Measurements from ENCODE around the gene DDA1.
"Not testable (repeated sequence)": the region's sequence is repeated elsewhere in the genome, so short reads cannot be mapped to it uniquely, and the experiment has no call there.

DDA1 gene

GRCh38 chr19:17264641-17264979 is 44.8 kb upstream of the DDA1 start, which contains the start of gene USHBP1:
TSS of gene USHBP1 (minus strand) at chr19:17264745. CDS start at chr19:17264299, 446 bp downstream.
- CTCF ChIA-PET, result interaction anchor here (0.8 to 3.9 kb wide), 8 partner anchors 10 to 79 kb away, joined by 3 to 19 read pairs (median 4); no protein-coding TSS in a partner anchor

DNA sequence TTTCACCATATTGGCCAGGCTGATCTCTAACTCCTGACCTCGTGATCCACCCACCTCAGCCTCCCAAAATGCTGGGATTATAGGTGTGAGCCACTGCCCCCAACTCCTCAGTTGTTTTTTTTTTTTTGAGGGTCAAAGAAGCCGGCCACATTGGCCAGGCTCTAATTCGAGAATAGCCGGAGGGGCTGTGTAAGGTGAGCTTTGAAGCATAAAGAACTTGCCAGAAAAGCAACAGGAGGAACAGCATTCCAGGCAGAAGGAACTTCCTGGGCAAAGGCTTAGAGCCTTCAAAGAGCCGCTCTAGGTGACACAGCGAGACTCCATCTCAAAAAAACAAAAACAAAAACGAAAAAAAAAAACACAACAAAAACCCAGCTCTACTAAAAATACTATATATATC is 43.3 kb upstream of the DDA1 start:
- CTCF ChIA-PET, result interaction anchor here (0.8 to 1.8 kb wide), 6 partner anchors 11 to 200 kb away, joined by 3 to 23 read pairs (median 4); partner anchors contain the start of gene ANKLE1
- H3K4me3 ChIP-seq (ENCODE audit: low read depth, low read length), result no peak overlapping the region
- POLR2A ChIA-PET, result no interaction called here
- no peak for TF ChIP-seq CTCF (IDR thresholded peaks at IDR 0.05; ENCODE audit: insufficient read depth, low read length, missing control alignments)
- DNase-seq (ENCODE audit: low read depth, low spot score), result no peak

More at GRCh38 chr19:17264641-17264979, 44.8 kb upstream of the DDA1 start, which contains the start of gene USHBP1:
- no peak for DNase-seq (ENCODE audit: low read depth, low spot score)
- H3K4me3 ChIP-seq (ENCODE audit: low read depth, low read length), result no peak within 1 kb of the TSS
- TF ChIP-seq CTCF (IDR thresholded peaks at IDR 0.05; ENCODE audit: insufficient read depth, low read length, missing control alignments), result no peak
- POLR2A ChIA-PET, result interaction anchor here (0.7 to 1.2 kb wide), 2 partner anchors 9 to 25 kb away, joined by 3 read pairs; no protein-coding TSS in a partner anchor

DNA sequence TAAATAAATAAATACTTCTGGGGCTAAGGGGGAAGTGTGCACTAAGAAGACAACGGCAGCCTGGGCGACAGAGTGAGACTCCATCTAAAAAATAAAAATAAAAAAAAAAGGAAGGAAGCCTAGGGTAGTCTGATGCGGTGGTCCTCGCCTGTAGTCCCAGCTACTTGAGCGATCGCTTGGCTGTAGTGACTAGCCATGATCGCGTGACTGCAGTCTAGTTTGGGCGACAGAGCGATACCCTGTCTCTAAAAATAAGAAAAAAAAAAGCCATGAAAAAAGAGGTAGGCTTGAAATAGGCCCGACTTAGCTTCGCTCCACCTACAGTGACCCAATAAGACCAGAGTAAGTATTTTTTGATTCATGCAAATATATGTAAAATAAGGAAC is 42.8 kb upstream of the DDA1 start:
- CTCF ChIA-PET, result interaction anchor here (0.8 to 1.8 kb wide), 6 partner anchors 12 to 199 kb away, joined by 3 to 23 read pairs (median 4); partner anchors contain the start of gene ANKLE1
- DNase-seq (ENCODE audit: low read depth, low spot score), result no peak
- no peak for TF ChIP-seq CTCF (IDR thresholded peaks at IDR 0.05; ENCODE audit: insufficient read depth, low read length, missing control alignments)
- no peak overlapping the region for H3K4me3 ChIP-seq (ENCODE audit: low read depth, low read length)
- POLR2A ChIA-PET, result interaction anchor here (0.6 to 0.9 kb wide), 5 partner anchors 32 to 1119 kb away, joined by 3 read pairs; partner anchors contain the start of genes GDF15 and USE1

DNA sequence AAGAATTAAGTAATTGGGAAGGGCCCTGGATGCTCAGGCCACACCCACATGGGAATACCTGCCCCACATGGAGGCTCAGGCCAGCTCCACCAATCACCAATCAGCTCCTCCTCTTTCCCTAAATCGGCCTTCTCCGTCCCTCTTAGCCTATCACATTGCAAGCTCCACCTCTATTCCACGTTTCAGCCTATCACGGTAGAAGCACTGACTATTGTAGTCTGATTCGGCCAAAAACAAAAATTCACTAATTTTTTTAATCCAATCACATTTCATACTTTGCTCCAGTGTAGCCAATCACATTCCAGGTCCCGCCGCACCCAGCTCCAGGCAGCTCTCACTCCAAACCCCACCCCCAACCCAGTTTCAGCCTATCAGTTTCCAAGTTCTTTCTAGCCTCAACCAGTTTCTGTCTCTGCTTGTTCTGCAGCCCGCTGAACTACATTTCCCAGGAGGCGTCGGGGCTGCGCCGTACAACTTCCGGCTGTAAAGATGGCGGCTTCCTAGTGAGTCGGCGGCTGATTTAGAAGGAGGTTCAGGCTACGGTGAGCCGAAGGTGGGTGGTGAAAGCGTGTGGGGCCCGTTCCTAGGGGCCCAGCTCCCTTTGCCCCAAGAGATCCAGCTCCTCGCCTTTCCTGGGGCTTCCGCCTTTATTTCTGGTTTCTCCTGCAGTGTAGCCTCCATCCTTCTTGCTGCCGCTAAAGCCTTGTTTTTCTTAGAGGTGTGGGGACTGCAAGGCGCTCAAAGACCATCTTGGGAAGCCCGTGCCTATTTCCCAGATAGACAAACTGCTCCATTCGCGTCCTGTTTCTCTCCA is 42.2 kb upstream of the DDA1 start, which contains the start of gene BABAM1:
BABAM1 (plus strand) TSS at position 469 of the 814 bp plus-strand sequence. CDS start 1,364 bp downstream, outside the sequence.
- peak; percentile 99 for DNase-seq (ENCODE audit: low read depth, low spot score)
- POLR2A ChIA-PET, result interaction anchor here (0.6 to 1.2 kb wide), 8 partner anchors 13 to 1119 kb away, joined by 3 to 5 read pairs (median 3); partner anchors contain the start of genes GDF15 and USE1
- H3K4me3 ChIP-seq (ENCODE audit: low read depth, low read length), result peak within 1 kb of the TSS; percentile 98
- CTCF ChIA-PET, result interaction anchor here (0.8 to 2.1 kb wide), 7 partner anchors 13 to 41 kb away, joined by 3 to 23 read pairs (median 4); partner anchors contain the start of gene ANKLE1
- TF ChIP-seq CTCF (IDR thresholded peaks at IDR 0.05; ENCODE audit: insufficient read depth, low read length, missing control alignments), result no peak

- no peak for TF ChIP-seq CTCF (IDR thresholded peaks at IDR 0.05; ENCODE audit: insufficient read depth, low read length, missing control alignments)
- no peak for DNase-seq (ENCODE audit: low read depth, low spot score)
- CTCF ChIA-PET, result interaction anchor here (0.9 to 2.1 kb wide), 3 partner anchors 14 to 37 kb away, joined by 3 to 16 read pairs (median 3); partner anchors contain the start of gene MRPL34
- POLR2A ChIA-PET, result no interaction called here
- no peak overlapping the region; the same call in 1 of the 2 replicates for H3K4me3 ChIP-seq (ENCODE audit: low read depth, low read length)
These were observed 40.6 kb upstream of the DDA1 start for GRCh38 chr19:17268754-17269153.

- H3K4me3 ChIP-seq (ENCODE audit: low read depth, low read length); CTCF ChIA-PET; POLR2A ChIA-PET; DNase-seq (ENCODE audit: low read depth, low spot score): not testable (repeated sequence)
These were observed 34.5 kb upstream of the DDA1 start for GRCh38 chr19:17274892-17275291.
